ENCODE measurements around the gene WDR64.

Gene WDR64

DNA sequence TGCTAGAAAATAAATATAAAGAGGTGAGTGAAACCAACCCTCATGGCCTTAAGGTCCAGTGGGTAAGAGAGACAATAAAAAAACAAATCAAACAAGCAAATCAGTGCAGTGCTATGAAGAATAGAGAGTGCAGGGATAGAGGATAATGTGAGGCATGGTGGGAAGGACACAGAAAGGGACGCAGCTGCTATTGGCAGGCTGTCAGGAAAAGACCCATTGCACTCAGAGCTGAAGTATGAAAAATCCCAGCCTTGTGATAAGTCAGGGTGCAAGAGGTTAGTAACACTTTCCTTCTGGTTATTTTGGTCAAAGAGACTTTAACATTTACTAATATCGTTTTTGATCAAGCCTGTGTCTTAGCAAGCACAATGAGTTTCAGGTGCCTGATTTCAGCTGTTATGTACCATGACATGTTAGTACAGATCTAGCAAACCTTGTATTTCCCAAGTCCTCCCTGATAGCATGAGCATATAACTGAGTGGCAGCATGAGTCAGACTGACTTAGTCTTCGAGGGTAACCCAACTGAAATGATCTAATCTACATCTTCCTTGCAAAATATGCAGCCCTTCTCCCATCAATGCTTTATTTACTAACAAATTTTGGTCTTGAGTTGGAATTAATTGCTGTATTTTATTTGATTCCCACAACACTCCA is 43.6 kb upstream of the WDR64 start:
- Histone ChIP-seq H3K27ac (no peak overlapping the region), H3K36me3 (ENCODE audit: control insufficient read depth, insufficient read depth, low read length) (no peaks in the 10 kb centered on the region), H3K79me2 (no peaks in the 10 kb centered on the region), H3K4me1 (no peaks in the 10 kb centered on the region), H3K9me3 (ENCODE audit: control insufficient read depth, low read length) (no peaks in the 10 kb centered on the region), H3K9ac (no peak overlapping the region), H3K27me3 (ENCODE audit: control insufficient read depth, insufficient read depth, low read length) (no peaks in the 10 kb centered on the region), H3K4me2 (ENCODE audit: low read length) (no peak overlapping the region), H3K4me3 (ENCODE audit: low read depth, low read length) (no peak overlapping the region), H2AFZ (no peak overlapping the region)
- TF ChIP-seq, protein P1, sequence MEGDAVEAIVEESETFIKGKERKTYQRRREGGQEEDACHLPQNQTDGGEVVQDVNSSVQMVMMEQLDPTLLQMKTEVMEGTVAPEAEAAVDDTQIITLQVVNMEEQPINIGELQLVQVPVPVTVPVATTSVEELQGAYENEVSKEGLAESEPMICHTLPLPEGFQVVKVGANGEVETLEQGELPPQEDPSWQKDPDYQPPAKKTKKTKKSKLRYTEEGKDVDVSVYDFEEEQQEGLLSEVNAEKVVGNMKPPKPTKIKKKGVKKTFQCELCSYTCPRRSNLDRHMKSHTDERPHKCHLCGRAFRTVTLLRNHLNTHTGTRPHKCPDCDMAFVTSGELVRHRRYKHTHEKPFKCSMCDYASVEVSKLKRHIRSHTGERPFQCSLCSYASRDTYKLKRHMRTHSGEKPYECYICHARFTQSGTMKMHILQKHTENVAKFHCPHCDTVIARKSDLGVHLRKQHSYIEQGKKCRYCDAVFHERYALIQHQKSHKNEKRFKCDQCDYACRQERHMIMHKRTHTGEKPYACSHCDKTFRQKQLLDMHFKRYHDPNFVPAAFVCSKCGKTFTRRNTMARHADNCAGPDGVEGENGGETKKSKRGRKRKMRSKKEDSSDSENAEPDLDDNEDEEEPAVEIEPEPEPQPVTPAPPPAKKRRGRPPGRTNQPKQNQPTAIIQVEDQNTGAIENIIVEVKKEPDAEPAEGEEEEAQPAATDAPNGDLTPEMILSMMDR (IDR thresholded peaks at IDR 0.05) = no peak

DNA sequence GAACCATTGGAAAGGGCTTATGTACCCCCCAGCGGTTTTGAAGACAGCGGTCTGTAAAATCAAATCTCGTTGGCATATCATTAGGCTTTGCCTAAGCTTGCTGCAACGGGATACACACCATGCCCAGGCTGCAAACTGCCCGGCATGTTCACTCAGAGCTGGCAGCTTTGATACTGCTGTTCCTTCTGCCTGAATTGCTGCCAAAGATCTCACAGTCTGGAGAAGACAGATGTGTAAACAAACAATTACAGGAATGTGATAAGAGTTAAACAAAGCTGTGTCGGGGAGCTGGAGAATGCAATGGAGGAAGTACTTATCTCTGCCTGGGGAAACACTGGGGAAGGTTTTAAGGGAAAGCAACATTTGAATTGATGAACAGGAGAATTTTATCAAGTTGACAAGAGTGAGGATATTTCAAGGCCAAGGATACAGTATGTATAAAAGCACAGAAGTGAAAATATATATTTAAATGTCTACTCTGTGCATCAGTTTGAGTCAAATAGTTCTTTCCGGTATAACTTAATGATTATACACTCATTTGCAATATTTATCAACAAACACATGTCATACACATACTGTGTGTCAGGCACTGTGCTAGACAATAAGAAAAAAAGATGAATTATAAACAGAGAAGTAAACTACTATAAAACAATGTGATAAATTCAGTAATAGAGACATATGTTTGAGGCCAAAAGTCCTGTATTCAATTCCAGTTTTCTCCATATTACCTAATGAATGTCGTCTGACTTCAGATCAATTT is 41.8 kb upstream of the WDR64 start:
- Histone ChIP-seq H3K9me3 (ENCODE audit: control insufficient read depth, low read length) (no peaks in the 10 kb centered on the region), H3K27ac (no peak overlapping the region), H3K4me2 (ENCODE audit: low read length) (no peak overlapping the region), H3K79me2 (no peaks in the 10 kb centered on the region), H2AFZ (no peak overlapping the region), H3K4me3 (ENCODE audit: low read depth, low read length) (no peak overlapping the region), H3K36me3 (ENCODE audit: control insufficient read depth, insufficient read depth, low read length) (no peaks in the 10 kb centered on the region), H3K9ac (no peak overlapping the region), H3K4me1 (no peaks in the 10 kb centered on the region), H3K27me3 (ENCODE audit: control insufficient read depth, insufficient read depth, low read length) (no peaks in the 10 kb centered on the region)
- TF ChIP-seq, protein P1 (IDR thresholded peaks at IDR 0.05) = no peak

DNA sequence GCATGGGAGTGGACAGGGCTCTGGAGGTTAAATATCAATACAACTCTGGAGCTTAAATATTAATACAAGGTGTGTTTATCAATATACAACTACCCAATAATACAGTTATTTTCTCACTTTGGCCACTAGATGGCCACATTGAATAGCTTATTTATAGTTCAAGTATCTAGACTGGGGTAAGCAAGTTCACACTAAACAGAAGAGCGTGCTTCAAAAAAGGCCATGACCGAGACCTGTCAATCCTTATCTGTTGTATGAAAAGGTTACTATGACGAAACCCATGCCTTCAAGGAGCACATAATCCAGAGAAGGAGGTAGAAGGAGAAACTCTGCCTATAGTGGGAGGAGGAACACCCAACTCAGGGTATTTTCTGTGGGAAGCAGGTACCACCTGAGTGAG is 41.0 kb upstream of the WDR64 start:
- H2AFZ ChIP-seq = no peak overlapping the region
- H3K9me3 ChIP-seq (ENCODE audit: control insufficient read depth, low read length) = no peaks in the 10 kb centered on the region
- H3K27me3 ChIP-seq (ENCODE audit: control insufficient read depth, insufficient read depth, low read length) = no peaks in the 10 kb centered on the region
- H3K79me2 ChIP-seq = no peaks in the 10 kb centered on the region
- H3K9ac ChIP-seq = no peak overlapping the region
- H3K4me3 ChIP-seq (ENCODE audit: low read depth, low read length) = no peak overlapping the region
- no peaks in the 10 kb centered on the region for H3K4me1 ChIP-seq
- TF ChIP-seq, protein P1 (IDR thresholded peaks at IDR 0.05) = peak; percentile 62
- H3K4me2 ChIP-seq (ENCODE audit: low read length) = no peak overlapping the region
- H3K36me3 ChIP-seq (ENCODE audit: control insufficient read depth, insufficient read depth, low read length) = no peaks in the 10 kb centered on the region
- H3K27ac ChIP-seq = no peak overlapping the region

DNA sequence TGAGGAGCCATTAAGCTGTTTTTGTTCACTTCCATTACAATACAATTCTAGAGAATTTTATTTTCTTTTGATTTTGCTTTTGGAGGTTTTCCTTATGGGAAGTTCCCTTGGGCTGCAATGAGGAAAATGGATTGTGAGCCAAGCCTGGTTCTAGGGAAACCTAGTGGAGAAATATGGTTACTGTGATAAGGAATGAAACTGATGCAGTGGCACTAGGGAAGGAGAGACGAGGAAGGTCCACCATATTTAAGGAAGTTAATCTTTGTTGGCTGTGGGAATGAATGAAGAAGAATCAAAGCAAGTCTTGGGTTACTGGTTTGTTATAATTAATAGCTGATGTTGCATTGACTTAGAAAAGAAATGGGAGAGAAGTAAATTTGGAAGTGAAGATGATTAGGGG is 40.3 kb upstream of the WDR64 start:
- no peak overlapping the region for H3K27ac ChIP-seq
- H2AFZ ChIP-seq = no peak overlapping the region
- TF ChIP-seq, protein P1 (IDR thresholded peaks at IDR 0.05) = no peak
- no peak overlapping the region for H3K4me3 ChIP-seq (ENCODE audit: low read depth, low read length)
- H3K9me3 ChIP-seq (ENCODE audit: control insufficient read depth, low read length) = no peaks in the 10 kb centered on the region
- no peak overlapping the region for H3K4me2 ChIP-seq (ENCODE audit: low read length)
- no peaks in the 10 kb centered on the region for H3K79me2 ChIP-seq
- no peaks in the 10 kb centered on the region for H3K27me3 ChIP-seq (ENCODE audit: control insufficient read depth, insufficient read depth, low read length)
- H3K36me3 ChIP-seq (ENCODE audit: control insufficient read depth, insufficient read depth, low read length) = no peaks in the 10 kb centered on the region
- H3K9ac ChIP-seq = no peak overlapping the region
- no peaks in the 10 kb centered on the region for H3K4me1 ChIP-seq
